Bronchial epithelial cell (primary cell): ENCODE data around the gene DCAF5. TPM values are rescaled to one million over a fixed set of nuclear protein-coding genes. Genes with fewer than 3 reads are reported as not detected.
A peak's percentile ranks its signal among the peaks of the same experiment; 100 is the strongest.

Source experiments
- DNase-seq: peaks from one replicate; pipeline ENCODE4 v3.0.0-alpha.2; 2010; ENCODE audit warnings: low read depth
- FAIRE-seq: peaks from 2 replicates; lab custom pipeline; 2011; peaks lifted over from hg19 to GRCh38; lab: Jason Lieb, UNC
- H3K27me3 ChIP-seq: 2 replicates; pipeline ENCODE4 v1.5.1; 2011; ENCODE audit warnings: low read length; ENCODE audit not compliant: control insufficient read depth, insufficient read depth
- H3K36me3 ChIP-seq: 2 replicates; pipeline ENCODE4 v1.5.1; 2011; ENCODE audit warnings: low read length; ENCODE audit not compliant: control insufficient read depth, insufficient read depth
- H3K4me3 ChIP-seq: 2 replicates; pipeline ENCODE4 v1.5.1; 2011; ENCODE audit warnings: mild to moderate bottlenecking, low read depth, low read length, control low read depth
- CTCF ChIP-seq: IDR thresholded peaks from 2 replicates; pipeline ENCODE4 v1.5.1; 2011; ENCODE audit warnings: mild to moderate bottlenecking, moderate library complexity, low read length, control low read depth, inconsistent platforms; ENCODE audit not compliant: insufficient read depth, severe bottlenecking
- total RNA-seq: library from RNA; depleted of rRNA; stranded (reverse); fragments of >200 nt; gene quantifications from 2 replicates; pipeline ENCODE4 v1.2.1, GENCODE V29; 2014

Gene DCAF5
- total RNA-seq, 1 donor from 2014 or later = 11.1 TPM

GRCh38 chr14:69045857-69046475, 107.0 kb downstream of the DCAF5 start:
- H3K27me3 ChIP-seq = no peaks in the 10 kb centered on the region
- H3K4me3 ChIP-seq = no peak overlapping the region
- TF ChIP-seq CTCF = no peak
- FAIRE-seq = no peak
- no peak for DNase-seq
- H3K36me3 ChIP-seq = no peaks in the 10 kb centered on the region

GRCh38 chr14:69044965-69045555, 107.9 kb downstream of the DCAF5 start:
- H3K36me3 ChIP-seq = no peaks in the 10 kb centered on the region
- FAIRE-seq (no peak), DNase-seq (peak; percentile 32)
- no peak overlapping the region for H3K4me3 ChIP-seq
- H3K27me3 ChIP-seq = no peaks in the 10 kb centered on the region
- no peak for TF ChIP-seq CTCF

DNA sequence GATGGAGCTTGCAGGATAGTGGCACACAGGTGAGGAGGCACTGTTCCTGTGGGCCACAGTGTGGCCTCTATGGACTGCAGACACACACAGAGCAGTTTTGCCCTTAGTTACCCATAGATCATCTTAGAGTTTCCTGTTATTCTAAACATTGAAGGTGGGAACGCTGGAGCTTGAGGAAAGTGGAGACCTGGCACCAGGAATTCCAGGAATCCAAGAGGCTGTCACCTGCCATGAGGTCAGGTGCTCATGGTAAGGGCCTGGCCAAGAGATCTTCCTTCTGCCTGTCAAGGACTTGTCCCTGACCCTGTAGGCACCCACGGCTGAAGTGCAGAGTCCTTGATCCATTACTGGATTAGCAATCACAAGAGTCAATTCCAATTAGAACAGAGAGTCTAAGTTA, 108.6 kb downstream of the DCAF5 start:
- Histone ChIP-seq H3K4me3 (no peak overlapping the region), H3K27me3 (no peaks in the 10 kb centered on the region), H3K36me3 (no peaks in the 10 kb centered on the region)
- FAIRE-seq = no peak
- no peak for DNase-seq
- TF ChIP-seq CTCF = no peak

DNA sequence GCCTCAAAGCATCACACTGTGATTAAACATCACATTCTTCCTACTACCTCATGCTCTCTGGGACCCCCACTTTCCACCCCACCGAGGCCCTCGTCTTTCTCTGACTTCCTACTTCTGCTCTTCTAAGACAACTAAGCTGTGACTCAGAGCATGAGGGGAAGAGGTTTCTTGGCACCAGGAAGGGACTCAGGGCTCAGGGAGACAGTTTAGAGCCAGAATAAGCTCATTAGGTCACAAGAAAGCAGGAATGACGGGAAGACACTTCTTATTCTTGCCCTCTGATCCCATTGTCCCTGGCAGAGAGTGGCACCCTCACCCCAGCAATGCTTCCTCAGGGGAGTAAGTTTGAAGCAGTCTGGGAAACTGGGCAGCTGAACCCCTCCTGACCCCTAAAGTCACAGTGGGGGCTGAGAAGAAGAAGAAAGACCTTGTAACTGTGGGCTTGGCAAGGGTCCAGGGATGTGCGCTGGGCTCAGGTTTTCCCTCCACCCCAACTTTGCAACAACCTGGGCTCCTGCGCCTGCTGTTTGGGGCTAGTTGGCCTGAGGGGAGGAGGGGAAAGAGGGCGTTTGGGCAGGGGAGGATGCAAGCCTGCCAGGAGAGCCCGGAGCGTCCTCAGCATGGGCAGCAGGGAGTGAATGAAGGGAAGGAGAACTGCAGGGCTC, 109.2 kb downstream of the DCAF5 start:
- Histone ChIP-seq H3K36me3 (no peaks in the 10 kb centered on the region), H3K4me3 (no peak overlapping the region), H3K27me3 (no peaks in the 10 kb centered on the region)
- DNase-seq = peak; percentile 41
- FAIRE-seq = no peak
- TF ChIP-seq CTCF = no peak

GRCh38 chr14:69042787-69043444, 110.0 kb downstream of the DCAF5 start:
- no peak for DNase-seq
- no peaks in the 10 kb centered on the region for H3K27me3 ChIP-seq
- no peak overlapping the region for H3K4me3 ChIP-seq
- TF ChIP-seq CTCF = no peak
- no peaks in the 10 kb centered on the region for H3K36me3 ChIP-seq
- no peak for FAIRE-seq
